GM19395 (cell line): ENCODE results near the gene IL31RA.

Experiments
- ATAC-seq: cut with Tn5 transposase; IDR thresholded peaks from one replicate; pipeline ENCODE4 v1.9.1; 2021; ENCODE audit warnings: mild to moderate bottlenecking, moderate library complexity; ENCODE audit not compliant: unreplicated experiment

IL31RA gene

DNA sequence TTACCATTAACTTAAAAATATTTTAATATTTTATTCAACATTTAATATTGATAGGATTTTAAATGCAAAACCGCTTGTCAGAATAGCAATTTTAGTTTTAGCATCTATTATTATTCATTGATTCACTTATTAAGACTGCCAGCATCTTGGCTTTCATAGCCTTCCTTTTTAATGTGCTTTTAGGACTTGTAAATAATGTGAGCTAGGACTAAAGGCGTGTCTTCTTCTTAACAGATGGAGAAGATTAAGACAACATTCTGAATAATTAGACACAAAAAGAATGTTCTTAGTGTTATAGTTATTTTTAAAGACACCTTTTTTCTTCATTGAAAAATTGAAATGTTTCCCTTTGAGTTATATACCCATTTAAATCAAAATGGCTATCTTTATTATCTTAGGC, 6.9 kb downstream of the IL31RA start:
- ATAC-seq = no peak

DNA sequence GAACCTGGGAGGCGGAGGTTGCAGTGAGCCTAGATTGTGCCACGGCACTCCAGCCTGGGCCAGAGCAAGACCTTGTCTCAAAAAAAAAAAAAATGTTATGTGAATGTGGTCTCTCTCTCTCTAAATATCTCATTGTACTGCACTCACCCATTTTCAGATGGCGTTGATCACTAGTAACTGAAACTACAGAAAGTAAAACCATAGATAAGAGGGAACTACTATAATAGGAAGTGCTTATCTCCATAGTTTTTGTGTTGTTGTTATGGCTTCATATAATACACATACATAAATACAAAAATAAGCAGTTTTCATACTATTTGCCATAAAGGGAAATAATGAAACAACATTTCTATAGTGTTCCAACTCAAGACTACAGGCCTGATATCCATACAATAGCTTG, 9.1 kb downstream of the IL31RA start:
- no peak for ATAC-seq

GRCh38 chr5:55860709-55861108, 9.6 kb downstream of the IL31RA start:
- ATAC-seq = no peak

GRCh38 chr5:55864606-55865541, 13.7 kb downstream of the IL31RA start:
- ATAC-seq = no peak

DNA sequence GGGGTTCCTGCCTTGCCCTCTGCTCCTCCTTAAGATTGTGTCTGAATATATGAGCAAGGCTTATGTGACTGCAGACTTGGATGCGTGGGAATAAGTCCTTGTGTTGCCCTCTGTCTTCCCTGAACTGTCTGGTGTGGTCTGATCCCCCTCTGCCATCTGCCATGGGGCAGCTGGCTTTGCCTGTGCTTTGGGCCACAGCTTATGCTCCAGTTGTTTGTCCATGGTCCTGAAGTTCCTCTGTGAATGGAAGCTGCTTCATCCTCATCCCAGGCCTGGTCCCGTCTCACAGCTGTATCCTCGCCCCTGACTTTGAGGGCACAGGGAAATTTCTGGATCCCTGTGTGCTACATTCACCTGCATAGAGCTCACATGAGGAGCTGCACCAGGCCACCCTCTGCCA, 14.7 kb downstream of the IL31RA start:
- ATAC-seq = no peak

DNA sequence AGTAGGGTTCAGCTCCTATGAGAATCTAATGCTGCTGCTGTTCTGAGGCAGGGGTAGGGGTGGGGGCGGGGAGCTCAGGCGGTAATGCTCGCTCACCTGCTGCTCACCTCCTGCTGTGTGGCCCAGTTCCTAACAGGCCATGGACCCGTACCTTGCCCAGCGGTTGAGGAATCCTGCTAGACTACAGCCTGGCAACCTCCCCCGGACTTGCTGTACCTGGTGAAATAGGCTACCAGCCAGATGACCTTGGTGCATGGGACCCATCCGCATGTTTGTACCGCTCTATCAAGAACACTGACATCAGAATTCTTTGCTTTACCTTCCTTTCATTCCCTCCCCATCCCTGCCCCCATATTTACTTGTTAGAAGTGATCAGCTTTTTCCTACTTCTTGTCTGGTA, 15.3 kb downstream of the IL31RA start:
- no peak for ATAC-seq

DNA sequence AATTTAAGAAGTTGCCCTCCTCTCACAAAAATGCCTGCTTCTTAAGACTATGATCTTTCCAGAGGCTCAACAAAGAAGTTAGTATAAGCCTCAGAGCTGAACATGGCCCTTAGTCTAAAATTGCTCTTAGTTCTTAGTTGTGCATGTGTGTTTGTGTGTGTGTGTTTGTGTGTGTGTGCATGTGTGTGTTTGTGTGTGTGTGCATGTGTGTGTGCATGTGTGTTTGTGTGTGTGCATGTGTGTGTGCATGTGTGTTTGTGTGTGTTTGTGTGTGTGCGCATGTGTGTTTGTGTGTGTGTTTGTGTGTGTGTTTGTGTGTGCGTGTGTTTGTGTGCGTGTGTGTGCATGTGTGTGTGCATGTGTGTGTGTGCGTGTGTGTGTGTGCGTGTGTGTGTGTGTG, 15.8 kb downstream of the IL31RA start:
- no peak for ATAC-seq

- no peak for ATAC-seq
These were observed 17.7 kb downstream of the IL31RA start for GRCh38 chr5:55868846-55869245.

DNA sequence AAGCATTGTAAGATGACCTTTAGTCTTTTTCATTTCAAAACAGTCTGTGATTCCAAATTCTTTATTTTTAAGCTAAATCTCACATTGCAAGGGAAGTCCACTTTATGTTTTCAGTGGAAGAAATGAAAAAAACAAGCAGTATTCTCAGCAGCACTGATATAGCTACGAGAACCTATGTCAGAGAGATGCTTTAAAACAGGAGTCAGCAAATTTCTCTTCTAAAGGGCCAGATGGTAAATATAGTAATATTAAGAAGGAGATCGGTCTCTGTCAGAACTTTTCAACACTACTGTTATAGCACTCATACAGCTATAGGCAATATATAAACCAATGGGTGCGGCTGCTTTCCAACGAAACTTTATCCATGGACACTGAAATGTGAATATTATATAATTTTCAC, 18.7 kb downstream of the IL31RA start:
- no peak for ATAC-seq

GRCh38 chr5:55873234-55873633, 22.1 kb downstream of the IL31RA start:
- no peak for ATAC-seq

DNA sequence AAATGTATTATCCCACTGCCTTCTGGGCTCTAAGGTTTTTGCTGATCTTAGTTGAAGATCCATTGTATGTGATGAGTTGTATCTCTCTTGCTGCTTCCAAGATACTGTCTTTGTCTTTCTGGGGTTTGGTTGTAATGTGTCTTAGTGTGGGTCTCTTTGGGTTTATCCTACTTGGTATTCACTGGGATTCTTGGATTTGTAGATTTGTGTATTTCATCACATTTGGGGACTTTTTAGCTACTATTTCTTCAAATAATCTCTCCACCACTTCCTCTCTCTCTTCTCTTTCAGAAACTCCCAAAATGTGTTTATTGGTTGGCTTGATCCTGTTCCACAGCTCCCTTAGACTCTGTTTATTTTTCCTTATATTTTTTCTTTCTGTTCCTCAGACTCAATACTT, 26.5 kb downstream of the IL31RA start:
- ATAC-seq = no peak

DNA sequence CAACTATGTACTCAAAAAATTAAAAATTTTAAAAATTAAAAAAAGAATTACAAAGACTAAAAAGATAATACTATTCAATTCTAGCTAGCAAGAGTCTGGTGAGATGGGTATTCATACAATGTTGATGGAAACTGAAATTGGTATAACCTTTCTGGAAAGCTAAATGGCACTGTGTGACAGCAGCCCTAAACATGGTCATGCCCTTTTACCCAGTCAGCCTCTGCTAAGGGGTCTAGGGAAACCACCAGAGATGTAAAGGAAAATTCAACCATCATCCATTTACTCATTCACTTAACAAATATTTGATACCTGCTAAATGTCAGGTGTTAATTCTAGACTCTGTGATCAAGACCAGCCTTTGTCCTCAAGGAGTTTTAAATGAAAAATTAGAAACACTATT, 29.3 kb downstream of the IL31RA start:
- ATAC-seq = no peak

- ATAC-seq = no peak
These were observed 34.2 kb downstream of the IL31RA start for GRCh38 chr5:55885359-55885758.

- no peak for ATAC-seq
These were observed 37.0 kb downstream of the IL31RA start for GRCh38 chr5:55888205-55888604.

DNA sequence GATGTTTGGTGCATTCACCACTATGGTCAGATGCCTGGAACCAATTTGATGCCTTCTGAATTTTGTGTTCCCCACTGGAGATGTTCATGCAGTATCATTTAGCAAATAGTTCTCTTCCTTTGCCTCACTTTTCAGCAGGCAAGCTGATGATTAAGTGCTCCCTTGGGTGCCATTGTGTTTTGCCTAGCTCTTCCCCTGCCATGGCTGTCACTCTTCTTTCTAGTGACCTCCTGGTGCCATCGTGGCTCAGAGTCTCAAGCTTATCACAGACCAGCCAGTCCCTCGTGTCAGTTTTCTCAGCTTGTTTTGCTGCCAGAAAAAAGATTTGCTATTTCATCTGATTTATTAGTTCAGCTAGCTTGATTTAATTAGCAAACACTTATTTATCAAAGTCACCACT, 41.3 kb downstream of the IL31RA start:
- ATAC-seq = no peak

- ATAC-seq = no peak
These were observed 43.0 kb downstream of the IL31RA start for GRCh38 chr5:55894135-55894534.

DNA sequence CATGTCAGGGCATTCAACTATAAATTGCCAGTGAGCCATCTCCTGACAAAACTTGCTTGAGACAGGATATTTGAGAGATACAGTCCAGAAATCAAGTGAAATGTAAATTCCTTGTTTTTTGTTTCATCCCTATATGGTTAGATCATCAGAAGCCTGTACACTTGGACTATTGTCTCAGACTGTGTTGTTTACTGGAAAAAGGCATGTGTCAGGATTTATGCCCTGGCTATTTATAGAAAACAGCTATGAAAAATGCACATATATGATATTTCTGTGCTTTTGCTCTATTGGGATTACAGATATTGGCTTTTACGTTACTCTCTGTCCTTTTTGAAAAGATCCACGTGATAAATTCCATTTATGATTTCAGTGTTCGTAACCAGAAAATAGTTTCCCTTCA, 44.2 kb downstream of the IL31RA start:
- no peak for ATAC-seq

GRCh38 chr5:55896238-55896637, 45.1 kb downstream of the IL31RA start:
- ATAC-seq = no peak

GRCh38 chr5:55896663-55897062, 45.5 kb downstream of the IL31RA start:
- no peak for ATAC-seq

GRCh38 chr5:55897206-55897894, 46.2 kb downstream of the IL31RA start:
- ATAC-seq = no peak

DNA sequence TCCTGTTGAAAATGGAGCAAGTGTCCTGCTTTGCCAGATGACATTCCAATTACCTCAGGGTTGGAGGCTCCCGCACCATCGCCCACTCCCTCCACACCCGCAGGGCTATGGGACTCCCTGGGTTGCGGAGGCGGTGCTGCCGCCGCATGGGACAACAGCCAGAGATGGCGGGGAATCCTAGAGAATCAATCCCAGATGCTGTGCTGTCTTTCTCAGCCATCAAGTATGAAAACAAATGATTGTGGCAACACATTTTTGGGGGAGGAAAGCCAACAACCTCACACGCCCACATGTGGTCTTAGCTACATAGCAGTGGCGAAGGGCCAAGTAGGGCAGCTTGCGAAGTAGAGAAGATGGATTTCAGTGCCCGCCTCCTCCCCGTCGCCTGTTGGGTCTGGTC, 46.7 kb downstream of the IL31RA start:
- no peak for ATAC-seq

DNA sequence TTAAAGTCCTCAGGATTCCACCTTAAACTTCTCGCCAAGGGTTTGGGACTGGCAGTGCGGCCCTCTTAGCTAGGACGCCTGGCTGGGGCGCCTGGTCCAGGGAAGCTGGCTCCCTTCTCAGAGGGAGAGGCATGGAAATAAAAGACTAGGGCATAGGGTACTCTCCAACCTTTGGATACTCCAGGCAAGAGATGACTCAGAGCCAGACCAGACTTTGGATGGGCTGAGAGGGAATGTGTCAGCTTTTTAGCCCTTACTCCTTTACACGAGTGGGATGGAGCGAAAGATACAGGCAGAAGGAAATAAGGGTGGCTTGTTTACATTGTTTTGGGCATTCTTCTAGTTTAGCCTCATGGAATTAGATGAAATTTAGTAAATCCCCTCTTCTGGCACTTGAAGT, 48.2 kb downstream of the IL31RA start:
- no peak for ATAC-seq
